ENCODE measurements around the gene VTN. TPM values are rescaled to one million over a fixed set of nuclear protein-coding genes. Genes with fewer than 3 reads are reported as not detected.

Gene VTN, protein sequence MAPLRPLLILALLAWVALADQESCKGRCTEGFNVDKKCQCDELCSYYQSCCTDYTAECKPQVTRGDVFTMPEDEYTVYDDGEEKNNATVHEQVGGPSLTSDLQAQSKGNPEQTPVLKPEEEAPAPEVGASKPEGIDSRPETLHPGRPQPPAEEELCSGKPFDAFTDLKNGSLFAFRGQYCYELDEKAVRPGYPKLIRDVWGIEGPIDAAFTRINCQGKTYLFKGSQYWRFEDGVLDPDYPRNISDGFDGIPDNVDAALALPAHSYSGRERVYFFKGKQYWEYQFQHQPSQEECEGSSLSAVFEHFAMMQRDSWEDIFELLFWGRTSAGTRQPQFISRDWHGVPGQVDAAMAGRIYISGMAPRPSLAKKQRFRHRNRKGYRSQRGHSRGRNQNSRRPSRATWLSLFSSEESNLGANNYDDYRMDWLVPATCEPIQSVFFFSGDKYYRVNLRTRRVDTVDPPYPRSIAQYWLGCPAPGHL
- total RNA-seq, result not detected

GRCh38 chr17:28370035-28370743, at the start of gene VTN:
Gene VTN (minus strand): TSS chr17:28370307. CDS start chr17:28370203, 104 bp downstream.
- Mint-ChIP-seq H3K4me1 (ENCODE audit: low read depth) (peaks cover 21% of the 10 kb centered on the region), H3K27me3 (ENCODE audit: low read depth) (no peaks in the 10 kb centered on the region), H3K9me3 (no peaks in the 10 kb centered on the region), H3K36me3 (ENCODE audit: low read depth) (peaks cover 9% of the 10 kb centered on the region), H3K27ac (peak within 1 kb of the TSS; percentile 31), H3K4me3 (peak within 1 kb of the TSS; percentile 89)
- intact Hi-C loops (cut with micrococcal nuclease), result loop anchor here (5.0 kb wide), 1 partner anchor 177 kb away; no protein-coding TSS in a partner anchor
- DNase-seq, result no peak
- CTCF ChIA-PET, result no interaction called here

DNA sequence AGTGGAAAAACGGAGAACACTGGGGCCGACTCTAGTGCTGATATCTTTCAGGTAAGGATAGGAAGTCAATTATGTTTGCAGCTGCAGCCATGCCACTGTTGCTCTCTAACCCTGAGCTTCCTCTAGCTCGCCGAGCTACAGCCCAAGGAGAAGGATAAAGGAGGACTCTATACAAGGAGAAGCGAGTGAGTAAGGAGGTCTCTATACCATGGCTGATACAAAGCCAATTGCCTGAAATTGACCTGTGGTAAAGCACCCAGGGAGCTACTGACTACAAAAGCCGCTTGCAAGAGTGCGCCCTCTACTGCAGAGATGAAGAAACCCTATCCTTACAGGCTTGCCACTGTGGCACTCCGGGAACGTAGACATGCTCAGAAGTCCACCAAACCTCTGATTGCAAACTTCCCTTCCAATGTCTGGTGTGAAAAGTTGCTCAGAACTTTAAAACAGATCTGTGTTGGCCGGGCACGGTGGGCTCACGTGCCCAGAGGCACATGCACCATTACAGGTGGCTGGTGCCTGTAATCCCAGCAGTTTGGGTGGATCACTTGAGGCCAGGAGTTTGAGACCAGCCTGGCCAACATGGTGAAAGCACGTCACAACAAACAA, 46.7 kb upstream of the VTN start:
- peak; percentile 76 for DNase-seq
- H3K27me3 Mint-ChIP-seq (ENCODE audit: low read depth), result no peaks in the 10 kb centered on the region

DNA sequence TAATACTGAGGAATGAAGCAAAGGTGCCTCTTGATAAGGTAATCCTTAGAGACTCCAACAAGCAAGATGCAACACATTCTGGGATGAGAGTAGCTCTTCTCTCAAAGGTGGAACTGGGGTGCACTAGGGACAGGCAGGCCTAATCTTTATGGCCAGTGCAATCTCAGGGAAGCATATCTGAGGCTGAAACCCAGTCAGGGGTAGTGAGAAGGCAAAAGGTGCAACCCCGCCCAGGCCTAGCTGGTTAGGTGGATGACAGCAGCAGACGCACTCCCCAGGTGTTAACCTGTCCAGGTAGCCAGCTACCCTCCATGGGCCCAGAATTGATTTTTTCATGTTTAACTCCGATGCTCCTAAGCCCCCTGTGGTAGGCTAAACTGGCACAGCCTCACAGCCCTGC, 45.8 kb upstream of the VTN start:
- CTCF ChIA-PET, result interaction anchor here (0.6 to 3.4 kb wide), 22 partner anchors 9 to 203 kb away, joined by 3 to 40 read pairs (median 5); partner anchors contain the start of genes IFT20, SLC46A1 and TNFAIP1

More for the DNA sequence above, 46.7 kb upstream of the VTN start:
- CTCF ChIA-PET, result interaction anchor here (0.5 to 3.4 kb wide), 39 partner anchors 8 to 650 kb away, joined by 3 to 40 read pairs (median 4); partner anchors contain the start of genes ALDOC, IFT20, SLC46A1 and TNFAIP1
- H3K36me3 Mint-ChIP-seq (ENCODE audit: low read depth), result no peaks in the 10 kb centered on the region
- peaks cover 3% of the 10 kb centered on the region for H3K4me1 Mint-ChIP-seq (ENCODE audit: low read depth)
- H3K4me3 Mint-ChIP-seq, result no peak overlapping the region
- H3K27ac Mint-ChIP-seq, result no peak overlapping the region
- H3K9me3 Mint-ChIP-seq, result no peaks in the 10 kb centered on the region
- intact Hi-C loops (cut with micrococcal nuclease), result loop anchor here (2.0 kb wide), 2 partner anchors 32 to 184 kb away; no protein-coding TSS in a partner anchor

DNA sequence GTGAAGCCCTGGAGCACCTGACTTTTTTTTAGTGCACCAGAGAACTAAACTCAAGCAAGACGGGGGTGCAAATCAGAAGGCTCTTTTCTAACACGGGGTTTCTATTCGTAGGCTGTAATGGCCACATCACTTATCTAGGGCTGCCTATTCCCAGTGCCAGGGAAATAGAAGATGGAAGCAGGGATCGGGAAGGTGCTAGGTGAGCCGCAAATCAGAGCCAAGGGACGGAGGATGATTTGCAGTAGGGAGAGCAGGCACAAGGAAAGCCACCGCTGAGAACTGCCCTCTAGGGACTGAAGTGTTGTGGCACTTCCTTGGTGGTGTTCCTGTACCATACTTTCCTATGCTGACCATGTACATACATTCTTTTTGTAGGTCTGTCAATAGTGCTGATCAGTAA, 43.7 kb upstream of the VTN start:
- Mint-ChIP-seq H3K27me3 (ENCODE audit: low read depth) (no peaks in the 10 kb centered on the region), H3K27ac (no peak overlapping the region), H3K9me3 (no peaks in the 10 kb centered on the region), H3K4me3 (no peak overlapping the region), H3K36me3 (ENCODE audit: low read depth) (no peaks in the 10 kb centered on the region), H3K4me1 (ENCODE audit: low read depth) (peaks cover 3% of the 10 kb centered on the region)
- intact Hi-C loops (cut with micrococcal nuclease), result no loop called here
- CTCF ChIA-PET, result interaction anchor here (0.6 to 1.6 kb wide), 2 partner anchors 52 to 78 kb away, joined by 3 read pairs; partner anchors contain the start of gene TNFAIP1
- no peak for DNase-seq

More for the DNA sequence above, 45.8 kb upstream of the VTN start:
- H3K36me3 Mint-ChIP-seq (ENCODE audit: low read depth), result no peaks in the 10 kb centered on the region
- intact Hi-C loops (cut with micrococcal nuclease), result loop anchor here (2.0 kb wide), 2 partner anchors 31 to 183 kb away; no protein-coding TSS in a partner anchor
- no peak overlapping the region for H3K27ac Mint-ChIP-seq
- H3K27me3 Mint-ChIP-seq (ENCODE audit: low read depth), result no peaks in the 10 kb centered on the region
- peaks cover 3% of the 10 kb centered on the region for H3K4me1 Mint-ChIP-seq (ENCODE audit: low read depth)
- no peak for DNase-seq
- no peak overlapping the region for H3K4me3 Mint-ChIP-seq
- no peaks in the 10 kb centered on the region for H3K9me3 Mint-ChIP-seq

DNA sequence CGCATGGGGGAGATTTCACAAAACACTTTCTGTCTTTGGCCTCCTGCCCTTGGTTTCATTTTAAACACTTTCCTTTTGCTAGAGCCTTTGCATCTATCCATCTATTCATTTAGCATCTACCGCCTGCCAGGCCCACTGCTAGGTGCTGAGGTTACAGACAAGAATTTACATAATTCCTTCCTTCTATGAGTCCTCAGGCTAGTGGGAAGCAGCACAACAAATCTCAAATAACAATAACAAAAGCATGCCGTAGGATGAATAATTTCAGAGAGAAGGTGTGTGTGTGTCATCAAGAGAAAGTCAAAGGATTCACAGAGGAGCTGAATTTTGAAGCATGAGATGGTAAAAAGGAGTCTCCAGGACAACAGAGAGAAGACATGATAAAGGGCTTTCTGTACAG, 42.0 kb upstream of the VTN start:
- intact Hi-C loops (cut with micrococcal nuclease), result no loop called here

GRCh38 chr17:28407974-28408306, 37.8 kb upstream of the VTN start:
- peaks cover 2% of the 10 kb centered on the region for H3K27me3 Mint-ChIP-seq (ENCODE audit: low read depth)
- no peaks in the 10 kb centered on the region for H3K36me3 Mint-ChIP-seq (ENCODE audit: low read depth)
- H3K9me3 Mint-ChIP-seq, result no peaks in the 10 kb centered on the region
- no peak overlapping the region for H3K4me3 Mint-ChIP-seq
- intact Hi-C loops (cut with micrococcal nuclease), result loop anchor here (5.0 kb wide), 1 partner anchor 51 kb away; the partner anchor contains the start of gene POLDIP2
- no peak for DNase-seq
- H3K27ac Mint-ChIP-seq, result no peak overlapping the region
- H3K4me1 Mint-ChIP-seq (ENCODE audit: low read depth), result peaks cover 2% of the 10 kb centered on the region
- CTCF ChIA-PET, result interaction anchor here (5.6 kb wide), 1 partner anchor 9 kb away, joined by 40 read pairs; no protein-coding TSS in a partner anchor

More for the DNA sequence above, 42.0 kb upstream of the VTN start:
- Mint-ChIP-seq H3K27ac (no peak overlapping the region), H3K27me3 (ENCODE audit: low read depth) (no peaks in the 10 kb centered on the region), H3K9me3 (no peaks in the 10 kb centered on the region), H3K36me3 (ENCODE audit: low read depth) (no peaks in the 10 kb centered on the region), H3K4me1 (ENCODE audit: low read depth) (peaks cover 3% of the 10 kb centered on the region), H3K4me3 (no peak overlapping the region)
- no peak for DNase-seq
- CTCF ChIA-PET, result no interaction called here

- intact Hi-C loops (cut with micrococcal nuclease), result loop anchor here (5.0 kb wide), 1 partner anchor 50 kb away; the partner anchor contains the start of gene POLDIP2
- peaks cover 2% of the 10 kb centered on the region for H3K27me3 Mint-ChIP-seq (ENCODE audit: low read depth)
- no peaks in the 10 kb centered on the region for H3K9me3 Mint-ChIP-seq
- H3K27ac Mint-ChIP-seq, result no peak overlapping the region
- CTCF ChIA-PET, result interaction anchor here (5.6 kb wide), 1 partner anchor 10 kb away, joined by 40 read pairs; no protein-coding TSS in a partner anchor
- no peak overlapping the region for H3K4me3 Mint-ChIP-seq
- peaks cover 2% of the 10 kb centered on the region for H3K4me1 Mint-ChIP-seq (ENCODE audit: low read depth)
- no peak for DNase-seq
- no peaks in the 10 kb centered on the region for H3K36me3 Mint-ChIP-seq (ENCODE audit: low read depth)
These were observed 37.2 kb upstream of the VTN start for GRCh38 chr17:28407130-28407973.

DNA sequence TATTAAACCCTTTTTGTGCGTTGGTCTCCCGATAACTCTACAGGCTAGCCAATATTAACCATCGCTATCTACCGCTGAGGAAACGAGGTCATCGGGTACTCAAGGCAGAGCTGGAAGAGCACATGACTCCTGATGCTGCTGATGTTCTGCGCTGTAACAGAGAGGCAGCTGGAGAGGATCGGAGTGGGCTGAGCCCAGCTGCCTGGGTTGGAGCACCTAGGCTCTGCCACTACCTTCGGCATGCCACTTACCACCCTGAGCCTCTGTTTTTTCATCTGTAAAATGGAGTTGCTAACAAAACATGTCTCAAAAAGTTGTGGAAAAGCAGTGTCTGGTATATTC, 36.3 kb upstream of the VTN start:
- CTCF ChIA-PET, result interaction anchor here (0.6 to 5.6 kb wide), 3 partner anchors 11 to 326 kb away, joined by 3 to 40 read pairs (median 3); no protein-coding TSS in a partner anchor
- Mint-ChIP-seq H3K36me3 (ENCODE audit: low read depth) (no peaks in the 10 kb centered on the region), H3K4me1 (ENCODE audit: low read depth) (peaks cover 6% of the 10 kb centered on the region), H3K4me3 (peak overlapping the region; percentile 72), H3K27ac (no peak overlapping the region), H3K9me3 (no peaks in the 10 kb centered on the region), H3K27me3 (ENCODE audit: low read depth) (peaks cover 2% of the 10 kb centered on the region)
- intact Hi-C loops (cut with micrococcal nuclease), result loop anchor here (1.0 to 5.0 kb wide), 2 partner anchors 49 to 71 kb away; partner anchors contain the start of genes IFT20, POLDIP2 and TNFAIP1
- DNase-seq, result no peak

DNA sequence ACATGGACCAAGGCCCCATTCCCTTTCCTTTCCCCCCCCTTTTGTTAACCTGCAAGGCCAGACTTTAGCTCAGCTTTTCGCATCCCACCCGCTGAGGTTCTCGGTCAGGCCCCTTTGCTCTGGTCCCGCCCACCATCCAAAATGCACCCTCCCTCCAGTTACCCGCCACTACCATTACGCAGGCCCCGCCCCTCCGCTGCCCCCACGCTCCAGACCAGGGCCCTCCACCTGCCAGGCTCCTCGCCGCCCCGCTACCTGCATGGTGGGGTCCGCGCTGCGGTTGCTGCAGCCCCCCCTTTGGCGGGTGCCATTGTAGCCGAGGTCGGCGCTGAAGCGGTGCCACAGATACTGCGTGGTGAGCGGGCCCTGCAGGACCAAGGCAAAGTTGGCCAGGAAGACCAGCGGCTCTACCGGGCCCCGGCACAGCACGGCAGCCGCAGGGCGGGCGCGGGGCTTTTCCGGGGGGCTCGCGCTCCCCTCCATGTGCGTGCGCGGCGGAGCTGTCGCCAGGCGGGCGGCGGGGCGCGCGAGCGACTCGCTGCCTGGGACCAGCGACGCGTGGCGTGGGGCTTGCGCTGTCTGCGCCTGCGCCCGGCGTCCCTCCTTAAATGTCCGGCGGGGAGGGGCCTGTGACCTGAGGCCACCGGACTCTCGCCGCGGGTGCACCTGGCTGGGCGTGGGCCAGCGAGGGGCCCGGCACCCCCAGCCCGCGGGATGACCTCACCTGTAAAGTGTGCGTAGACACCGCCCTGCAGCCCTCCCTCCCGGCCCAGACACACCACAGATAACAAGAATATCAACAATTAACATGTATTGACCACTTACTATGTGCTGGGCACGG, 35.7 kb upstream of the VTN start, which contains the start of gene SLC46A1:
SLC46A1 (minus strand) TSS at position 581 of the 841 bp plus-strand sequence; CDS start at position 483, 98 bp downstream.
- Mint-ChIP-seq H3K36me3 (ENCODE audit: low read depth) (no peaks in the 10 kb centered on the region), H3K4me3 (peak within 1 kb of the TSS; percentile 74), H3K27ac (no peak within 1 kb of the TSS), H3K27me3 (ENCODE audit: low read depth) (peaks cover 2% of the 10 kb centered on the region), H3K4me1 (ENCODE audit: low read depth) (peaks cover 6% of the 10 kb centered on the region), H3K9me3 (no peaks in the 10 kb centered on the region)
- DNase-seq, result peak; percentile 51
- intact Hi-C loops (cut with micrococcal nuclease), result loop anchor here (1.0 to 5.0 kb wide), 2 partner anchors 49 to 71 kb away; partner anchors contain the start of genes IFT20, POLDIP2 and TNFAIP1
- CTCF ChIA-PET, result interaction anchor here (0.6 to 5.6 kb wide), 6 partner anchors 11 to 325 kb away, joined by 3 to 40 read pairs (median 4); no protein-coding TSS in a partner anchor

- Mint-ChIP-seq H3K4me1 (ENCODE audit: low read depth) (peaks cover 6% of the 10 kb centered on the region), H3K4me3 (peak overlapping the region; percentile 74), H3K9me3 (no peaks in the 10 kb centered on the region), H3K27ac (no peak overlapping the region), H3K36me3 (ENCODE audit: low read depth) (no peaks in the 10 kb centered on the region), H3K27me3 (ENCODE audit: low read depth) (peaks cover 2% of the 10 kb centered on the region)
- intact Hi-C loops (cut with micrococcal nuclease), result loop anchor here (5.0 kb wide), 1 partner anchor 48 kb away; the partner anchor contains the start of gene POLDIP2
- CTCF ChIA-PET, result interaction anchor here (0.7 to 5.6 kb wide), 6 partner anchors 12 to 89 kb away, joined by 3 to 40 read pairs (median 4); no protein-coding TSS in a partner anchor
- DNase-seq, result no peak
These were observed 34.9 kb upstream of the VTN start for GRCh38 chr17:28404812-28405570.
